ENCODE results near the gene HPS5. TPM values are rescaled to one million over a fixed set of nuclear protein-coding genes. Genes with fewer than 3 reads are reported as not detected.

Gene HPS5
- total RNA-seq, 2 experiments from 2014 or later, result 23.0 to 29.9 TPM

- Histone ChIP-seq H3K4me1 (ENCODE audit: insufficient read depth, low read length, poor library complexity, severe bottlenecking) (peaks cover 40% of the 10 kb centered on the region), H3K4me3 (ENCODE audit: low read depth, low read length, poor library complexity, severe bottlenecking) (peak overlapping the region; percentile 87), H4K20me1 (ENCODE audit: insufficient read depth, low read length) (peaks cover 27% of the 10 kb centered on the region; the same call in 1 of the 2 replicates), H3K9me3 (ENCODE audit: low read length) (no peaks in the 10 kb centered on the region), H3K36me3 (ENCODE audit: insufficient read depth, low read length) (peaks cover 46% of the 10 kb centered on the region), H3K79me2 (ENCODE audit: insufficient read depth, low read depth, low read length) (peaks cover 92% of the 10 kb centered on the region), H2AFZ (ENCODE audit: low read length) (no peak overlapping the region), H3K27ac (ENCODE audit: low read depth, low read length, poor library complexity, severe bottlenecking) (peak overlapping the region; percentile 9), H3K4me2 (ENCODE audit: low read length) (peak overlapping the region; percentile 96), H3K9me2 (ENCODE audit: insufficient read depth, low read length) (no peaks in the 10 kb centered on the region)
- no peak for TF ChIP-seq EZH2phosphoT487 (IDR thresholded peaks at IDR 0.05; ENCODE audit: borderline replicate concordance, low read depth, low read length)
- TF ChIP-seq, protein P1, sequence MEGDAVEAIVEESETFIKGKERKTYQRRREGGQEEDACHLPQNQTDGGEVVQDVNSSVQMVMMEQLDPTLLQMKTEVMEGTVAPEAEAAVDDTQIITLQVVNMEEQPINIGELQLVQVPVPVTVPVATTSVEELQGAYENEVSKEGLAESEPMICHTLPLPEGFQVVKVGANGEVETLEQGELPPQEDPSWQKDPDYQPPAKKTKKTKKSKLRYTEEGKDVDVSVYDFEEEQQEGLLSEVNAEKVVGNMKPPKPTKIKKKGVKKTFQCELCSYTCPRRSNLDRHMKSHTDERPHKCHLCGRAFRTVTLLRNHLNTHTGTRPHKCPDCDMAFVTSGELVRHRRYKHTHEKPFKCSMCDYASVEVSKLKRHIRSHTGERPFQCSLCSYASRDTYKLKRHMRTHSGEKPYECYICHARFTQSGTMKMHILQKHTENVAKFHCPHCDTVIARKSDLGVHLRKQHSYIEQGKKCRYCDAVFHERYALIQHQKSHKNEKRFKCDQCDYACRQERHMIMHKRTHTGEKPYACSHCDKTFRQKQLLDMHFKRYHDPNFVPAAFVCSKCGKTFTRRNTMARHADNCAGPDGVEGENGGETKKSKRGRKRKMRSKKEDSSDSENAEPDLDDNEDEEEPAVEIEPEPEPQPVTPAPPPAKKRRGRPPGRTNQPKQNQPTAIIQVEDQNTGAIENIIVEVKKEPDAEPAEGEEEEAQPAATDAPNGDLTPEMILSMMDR (conservative IDR thresholded peaks at IDR 0.05; ENCODE audit: low read length), result no peak
- no peak for DNase-seq (ENCODE audit: low spot score)
- ChIA-PET CTCF (ENCODE audit: unreplicated experiment) (interaction anchor here (0.6 kb wide), 1 partner anchor 73 kb away, joined by 3 read pairs; no protein-coding TSS in a partner anchor), POLR2A (interaction anchor here (0.6 to 4.4 kb wide), 12 partner anchors 10 to 310 kb away, joined by 3 to 31 read pairs (median 4); partner anchors contain the start of genes LDHA and SPTY2D1)
- intact Hi-C loops (cut with micrococcal nuclease; ENCODE audit: unreplicated experiment), result loop anchor here (1.0 to 5.0 kb wide), 6 partner anchors 73 to 311 kb away; partner anchors contain the start of genes SPTY2D1 and TSG101
- no TSS peak for BruUV-seq (replicated peaks)
These were observed 1.1 kb upstream of the HPS5 start for GRCh38 chr11:18322818-18323570.

- ChIA-PET POLR2A (interaction anchor here (0.6 to 4.4 kb wide), 18 partner anchors 10 to 312 kb away, joined by 3 to 31 read pairs (median 5); partner anchors contain the start of genes LDHA, SERGEF, SPTY2D1 and TSG101), CTCF (ENCODE audit: unreplicated experiment) (interaction anchor here (1.0 kb wide), 1 partner anchor 41 kb away, joined by 3 read pairs; no protein-coding TSS in a partner anchor)
- TF ChIP-seq, protein P1 (conservative IDR thresholded peaks at IDR 0.05; ENCODE audit: low read length), result no peak
- no peak for TF ChIP-seq EZH2phosphoT487 (IDR thresholded peaks at IDR 0.05; ENCODE audit: borderline replicate concordance, low read depth, low read length)
- H3K79me2 ChIP-seq (ENCODE audit: insufficient read depth, low read depth, low read length), result peaks cover 87% of the 10 kb centered on the region
- peak overlapping the region; percentile 76 for H2AFZ ChIP-seq (ENCODE audit: low read length)
- intact Hi-C loops (cut with micrococcal nuclease; ENCODE audit: unreplicated experiment), result loop anchor here (5.0 kb wide), 2 partner anchors 79 to 204 kb away; no protein-coding TSS in a partner anchor
- peaks cover 27% of the 10 kb centered on the region; the same call in 1 of the 2 replicates for H4K20me1 ChIP-seq (ENCODE audit: insufficient read depth, low read length)
- H3K9me2 ChIP-seq (ENCODE audit: insufficient read depth, low read length), result no peaks in the 10 kb centered on the region
- H3K9me3 ChIP-seq (ENCODE audit: low read length), result no peaks in the 10 kb centered on the region
- peaks cover 45% of the 10 kb centered on the region for H3K36me3 ChIP-seq (ENCODE audit: insufficient read depth, low read length)
- H3K4me2 ChIP-seq (ENCODE audit: low read length), result peak overlapping the region; percentile 87
- DNase-seq (ENCODE audit: low spot score), result peak; percentile 41
- TSS peak; percentile 79 for BruUV-seq (replicated peaks)
- peak overlapping the region; percentile 79 for H3K27ac ChIP-seq (ENCODE audit: low read depth, low read length, poor library complexity, severe bottlenecking)
- peak overlapping the region; percentile 87 for H3K4me3 ChIP-seq (ENCODE audit: low read depth, low read length, poor library complexity, severe bottlenecking)
- peaks cover 40% of the 10 kb centered on the region for H3K4me1 ChIP-seq (ENCODE audit: insufficient read depth, low read length, poor library complexity, severe bottlenecking)
These were observed 367 bp downstream of the HPS5 start for GRCh38 chr11:18321578-18321968.

Data from OCI-LY7 (cell line).